ENCODE measurements around the gene LYZL6.

GRCh38 chr17:35991075-35991474 lies 47.6 kb upstream of the LYZL6 start:
- no peak for TF ChIP-seq RAD21 (IDR thresholded peaks at IDR 0.05; ENCODE audit: low read depth)
- TF ChIP-seq FOXM1 (IDR thresholded peaks at IDR 0.05; ENCODE audit: borderline replicate concordance, low read depth), result no peak
- no peak for TF ChIP-seq EGR1 (IDR thresholded peaks at IDR 0.05)
